ENCODE data around the gene NKIRAS2. TPM values are rescaled to one million over a fixed set of nuclear protein-coding genes. Genes with fewer than 3 reads are reported as not detected.

NKIRAS2 gene
- total RNA-seq, 1 donor from 2014 or later: 28.7 TPM

DNA sequence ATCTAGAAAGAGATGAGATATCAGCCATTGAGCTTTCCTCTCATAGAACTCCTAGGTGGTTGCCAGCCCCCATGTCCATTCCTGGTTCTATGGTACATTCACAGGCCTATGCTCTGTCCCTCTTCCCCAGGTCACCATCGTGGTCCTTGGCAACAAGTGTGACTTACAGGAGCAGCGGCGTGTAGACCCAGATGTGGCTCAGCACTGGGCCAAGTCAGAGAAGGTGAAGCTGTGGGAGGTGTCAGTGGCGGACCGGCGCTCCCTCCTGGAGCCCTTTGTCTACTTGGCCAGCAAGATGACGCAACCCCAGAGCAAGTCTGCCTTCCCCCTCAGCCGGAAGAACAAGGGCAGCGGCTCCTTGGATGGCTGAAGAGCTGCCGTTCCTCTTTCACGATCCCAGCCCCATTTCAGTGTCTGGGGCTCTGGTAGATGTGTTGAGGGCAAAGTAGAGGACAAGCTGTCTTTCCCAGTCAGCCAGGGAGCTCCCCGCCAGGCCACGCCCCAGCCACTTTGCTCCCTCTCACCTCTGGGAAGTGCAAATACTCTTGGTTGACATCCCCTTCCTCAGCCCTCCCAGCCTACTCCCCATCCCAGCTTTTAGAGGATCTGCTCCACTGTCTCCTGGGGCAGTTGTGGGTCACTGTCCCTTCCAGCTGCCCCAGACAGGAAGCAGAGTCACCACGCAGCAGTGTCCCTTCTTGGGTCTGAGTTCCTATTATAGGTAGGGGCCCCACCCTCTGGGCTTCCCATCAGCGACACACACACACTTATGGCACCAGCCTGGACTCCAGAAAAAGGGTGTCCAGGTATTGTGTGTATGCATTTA is 3.8 kb downstream of the NKIRAS2 start:
- Histone ChIP-seq H3K27ac (peak overlapping the region; percentile 17), H3K36me3 (peaks cover 0 to 17% of the 10 kb centered on the region in 2 donors), H3K4me3 (no peak overlapping the region), H3K9me3 (no peaks in the 10 kb centered on the region), H3K27me3 (no peaks in the 10 kb centered on the region), H3K4me1 (peaks cover 26% of the 10 kb centered on the region)
- no peak for TF ChIP-seq POLR2A (IDR thresholded peaks at IDR 0.05)
- intact Hi-C loops (cut with DNase I): loop anchor here (2.0 kb wide), 1 partner anchor 93 kb away; no protein-coding TSS in a partner anchor
- no peak for DNase-seq (ENCODE audit: extremely low spot score in 2 of 2)

DNA sequence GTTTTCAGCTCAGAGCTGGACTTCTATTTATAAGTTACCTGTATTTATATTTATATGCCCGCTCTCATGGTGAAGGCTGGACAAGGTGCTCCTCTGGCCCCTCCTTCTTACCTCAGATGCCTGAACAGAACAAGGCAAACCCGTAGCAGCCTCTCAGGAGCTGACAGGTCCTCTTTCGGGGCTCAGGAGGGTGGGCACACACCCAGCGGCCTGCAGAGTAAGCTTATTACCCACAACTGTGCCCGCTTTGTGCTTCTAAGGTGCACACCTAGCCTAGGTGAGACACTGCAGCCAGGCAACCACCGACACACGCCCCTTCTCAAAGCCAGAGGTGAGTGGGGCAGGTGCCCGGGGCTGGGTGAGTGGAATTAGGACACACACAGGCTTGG is 5.3 kb downstream of the NKIRAS2 start:
- no peak for TF ChIP-seq POLR2A (IDR thresholded peaks at IDR 0.05)
- no peak for TF ChIP-seq CTCF (IDR thresholded peaks at IDR 0.05)
- TF ChIP-seq POLR2AphosphoS5 (IDR thresholded peaks at IDR 0.05; ENCODE audit: insufficient read depth in 1 of 2, low read depth in 1 of 2): no peak
- H3K27me3 ChIP-seq: no peaks in the 10 kb centered on the region
- intact Hi-C loops (cut with DNase I): loop anchor here (2.0 kb wide), 1 partner anchor 92 kb away; no protein-coding TSS in a partner anchor
- peak overlapping the region; percentile 17 for H3K27ac ChIP-seq
- peaks cover 26% of the 10 kb centered on the region for H3K4me1 ChIP-seq
- no peak for DNase-seq (ENCODE audit: extremely low spot score in 2 of 2)
- H3K36me3 ChIP-seq: peaks cover 0 to 17% of the 10 kb centered on the region in 2 donors
- H3K9me3 ChIP-seq: no peaks in the 10 kb centered on the region
- H3K4me3 ChIP-seq: no peak overlapping the region

DNA sequence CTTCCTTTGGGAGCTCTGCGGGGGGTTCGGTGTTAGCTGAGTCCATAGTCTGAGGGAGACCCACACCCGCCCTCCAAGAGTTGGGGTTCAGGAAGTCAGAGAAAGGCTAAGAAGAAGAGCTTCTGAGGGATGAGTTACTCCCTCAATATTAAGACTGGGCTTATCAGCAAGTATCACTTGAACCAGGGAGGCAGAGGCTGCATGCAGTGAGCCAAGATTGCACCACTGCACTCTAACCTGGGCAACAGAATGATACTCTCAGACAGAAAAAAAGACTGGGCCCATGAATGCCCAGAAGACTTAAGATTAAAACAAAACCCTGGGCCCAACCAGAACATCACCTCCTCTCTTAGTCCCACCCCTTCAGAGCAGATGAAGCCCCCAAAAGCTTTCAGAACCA is 6.0 kb downstream of the NKIRAS2 start:
- DNase-seq (ENCODE audit: extremely low spot score in 2 of 2): no peak
- peaks cover 19% of the 10 kb centered on the region for H3K4me1 ChIP-seq
- H3K27me3 ChIP-seq: no peaks in the 10 kb centered on the region
- H3K4me3 ChIP-seq: no peak overlapping the region
- intact Hi-C loops (cut with DNase I): loop anchor here (2.0 kb wide), 1 partner anchor 91 kb away; no protein-coding TSS in a partner anchor
- TF ChIP-seq POLR2A (IDR thresholded peaks at IDR 0.05) (no peak), CTCF (IDR thresholded peaks at IDR 0.05) (no peak), POLR2AphosphoS5 (IDR thresholded peaks at IDR 0.05; ENCODE audit: insufficient read depth in 1 of 2, low read depth in 1 of 2) (no peak)
- H3K27ac ChIP-seq: no peak overlapping the region
- no peaks in the 10 kb centered on the region for H3K9me3 ChIP-seq
- peaks cover 0 to 17% of the 10 kb centered on the region in 2 donors for H3K36me3 ChIP-seq

DNA sequence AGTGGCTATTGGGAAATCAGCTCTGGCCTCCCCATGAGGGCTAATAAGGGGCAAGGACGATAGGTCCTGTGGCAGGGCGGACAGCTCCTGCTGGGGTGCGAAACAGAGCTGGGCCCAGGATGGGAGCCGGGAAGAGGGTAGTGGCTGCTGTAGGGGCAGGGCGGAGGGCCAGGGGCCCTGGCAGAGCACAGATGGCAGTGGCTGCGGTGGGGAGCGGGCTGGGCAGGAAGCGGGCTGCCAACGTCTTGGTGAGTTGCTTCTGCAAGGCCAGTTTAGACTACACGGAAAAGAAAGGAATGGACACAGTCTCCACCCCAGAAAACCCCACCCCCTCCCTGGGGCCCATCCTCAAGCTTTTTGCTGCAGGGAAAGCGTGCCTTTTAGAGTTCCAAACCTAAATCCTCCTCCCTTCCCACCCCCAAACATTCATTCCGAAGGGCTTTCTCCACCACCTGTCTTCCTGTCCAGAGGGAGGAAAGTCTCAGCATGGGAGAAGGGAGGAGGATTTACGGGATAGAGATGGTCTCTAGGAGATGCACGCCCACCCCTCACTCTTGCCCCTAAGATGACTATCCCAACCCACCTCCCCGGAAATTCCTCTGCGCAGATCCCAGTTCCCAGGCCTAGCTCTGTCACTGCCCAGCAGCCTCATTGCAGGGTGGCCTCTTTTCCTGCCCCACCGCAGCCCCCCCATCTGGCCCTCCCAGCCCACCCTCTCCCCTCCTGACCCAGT is 7.1 kb downstream of the NKIRAS2 start:
- no peak for DNase-seq (ENCODE audit: extremely low spot score in 2 of 2)
- TF ChIP-seq POLR2A (IDR thresholded peaks at IDR 0.05): no peak
- no peak for TF ChIP-seq CTCF (IDR thresholded peaks at IDR 0.05)
- no peak for TF ChIP-seq POLR2AphosphoS5 (IDR thresholded peaks at IDR 0.05; ENCODE audit: insufficient read depth in 1 of 2, low read depth in 1 of 2)
- H3K27ac ChIP-seq: no peak overlapping the region
- intact Hi-C loops (cut with DNase I): no loop called here
- H3K4me3 ChIP-seq: no peak overlapping the region
- H3K27me3 ChIP-seq: no peaks in the 10 kb centered on the region
- H3K36me3 ChIP-seq: peaks cover 0 to 13% of the 10 kb centered on the region in 2 donors
- no peaks in the 10 kb centered on the region for H3K9me3 ChIP-seq
- peaks cover 13% of the 10 kb centered on the region for H3K4me1 ChIP-seq

DNA sequence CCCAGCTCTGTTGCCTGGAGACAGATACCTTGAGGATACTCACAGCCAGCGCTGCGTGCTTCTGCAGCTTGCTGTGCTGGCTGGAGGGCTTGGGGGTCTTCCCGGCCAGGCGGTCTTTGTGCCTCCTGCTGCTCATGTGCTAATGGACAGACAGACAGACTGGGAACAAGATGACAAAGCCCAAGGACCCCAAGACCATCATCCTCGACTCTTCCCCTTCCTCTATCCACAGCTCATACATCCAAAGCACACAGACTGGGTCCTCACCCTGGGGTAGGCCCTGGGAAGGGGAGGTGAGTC is 7.7 kb downstream of the NKIRAS2 start:
- H3K36me3 ChIP-seq: peaks cover 0 to 8% of the 10 kb centered on the region in 2 donors
- intact Hi-C loops (cut with DNase I): no loop called here
- peaks cover 13% of the 10 kb centered on the region for H3K4me1 ChIP-seq
- H3K9me3 ChIP-seq: no peaks in the 10 kb centered on the region
- no peak overlapping the region for H3K4me3 ChIP-seq
- no peaks in the 10 kb centered on the region for H3K27me3 ChIP-seq
- DNase-seq (ENCODE audit: extremely low spot score in 2 of 2): no peak
- H3K27ac ChIP-seq: no peak overlapping the region
- TF ChIP-seq POLR2A (IDR thresholded peaks at IDR 0.05) (no peak), CTCF (IDR thresholded peaks at IDR 0.05) (no peak), POLR2AphosphoS5 (IDR thresholded peaks at IDR 0.05; ENCODE audit: insufficient read depth in 1 of 2, low read depth in 1 of 2) (no peak)
